ENCODE data around the gene THOP1.

Gene THOP1

DNA sequence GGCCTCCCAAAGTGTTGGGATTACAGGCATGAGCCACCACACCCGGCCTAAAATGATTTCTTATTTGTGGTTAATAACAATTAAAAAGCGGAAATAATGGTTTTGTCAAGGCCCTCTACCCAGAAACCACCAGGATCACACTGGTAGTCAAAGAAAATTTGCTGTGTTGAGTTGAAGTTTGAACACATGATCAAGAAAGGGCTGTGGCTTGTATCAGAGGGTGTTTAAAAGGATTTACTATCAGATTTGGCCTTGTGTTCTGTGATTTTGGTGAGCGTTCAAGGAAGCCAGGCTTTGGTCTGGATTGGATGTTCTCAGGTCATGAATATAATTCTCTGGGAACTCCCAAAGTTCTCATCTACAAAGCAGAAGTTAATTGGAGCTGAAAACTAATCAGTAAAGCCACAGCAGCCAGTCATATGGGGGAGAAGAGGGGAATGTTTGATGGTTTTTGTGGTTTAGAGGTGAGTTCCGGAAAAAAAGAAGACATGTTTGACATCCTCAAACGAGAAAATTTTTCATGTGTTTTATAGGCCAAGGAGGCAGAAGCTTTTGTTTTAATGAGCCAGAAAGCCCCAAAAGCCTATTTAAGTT is 71.3 kb downstream of the THOP1 start:
- DNase-seq = no peak

DNA sequence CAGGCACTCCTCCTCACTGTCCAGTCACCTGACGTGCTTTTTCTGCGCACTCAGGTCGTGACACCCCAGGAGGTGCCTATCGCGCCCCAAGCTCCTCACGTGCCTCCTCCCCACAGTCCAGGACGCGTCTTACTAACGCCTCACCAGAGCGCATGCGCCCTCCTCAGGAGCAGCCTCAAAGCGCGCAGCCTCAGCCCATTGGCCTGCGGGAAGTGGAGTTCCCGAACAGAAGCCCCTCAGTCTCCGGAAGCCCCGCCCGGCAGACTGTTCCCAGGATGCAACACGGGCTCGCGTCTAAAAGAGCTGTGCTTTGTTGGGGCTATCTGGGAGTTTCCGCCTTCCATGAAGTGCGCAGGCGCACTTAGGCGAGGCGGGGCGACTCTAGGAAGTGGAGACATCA is 73.6 kb downstream of the THOP1 start:
- no peak for DNase-seq

DNA sequence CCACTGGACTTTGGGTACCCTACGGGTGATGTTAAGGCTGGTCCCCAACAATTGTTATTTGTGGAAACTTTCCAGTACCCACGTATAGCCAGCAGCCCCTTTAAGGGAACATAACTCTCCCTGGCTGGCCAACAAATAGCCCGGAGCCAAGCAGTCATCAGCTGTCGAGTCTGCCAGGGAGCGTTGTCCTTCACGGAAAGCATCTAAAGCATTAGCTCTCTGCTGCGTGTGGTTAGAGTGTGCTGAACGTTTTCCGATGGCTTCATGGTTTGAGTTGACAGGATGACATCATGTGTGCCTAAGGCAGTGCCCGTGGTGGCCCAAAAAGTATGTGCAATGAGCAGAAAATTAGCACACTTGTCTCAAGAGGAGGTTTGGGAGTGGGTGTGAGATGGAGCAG is 78.5 kb downstream of the THOP1 start:
- DNase-seq = no peak
